EH (cell line): ENCODE results near the gene ELL3.
"Not testable (repeated sequence)": the region's sequence is repeated elsewhere in the genome, so short reads cannot be mapped to it uniquely, and the experiment has no call there.

ENCODE experiments used
- DNase-seq: peaks from one replicate; pipeline ENCODE4 v3.0.0-alpha.2; 2015; ENCODE audit warnings: low read depth

Gene ELL3

GRCh38 chr15:43776718-43777266 is at the start of gene ELL3:
TSS of gene ELL3 (minus strand) at chr15:43776966. CDS start at chr15:43776901, 65 bp downstream.
- peak; percentile 80 for DNase-seq

GRCh38 chr15:43826029-43826507 is 49.3 kb upstream of the ELL3 start:
- DNase-seq, result no peak

GRCh38 chr15:43825305-43825704 is 48.5 kb upstream of the ELL3 start:
- DNase-seq, result not testable (repeated sequence)

DNA sequence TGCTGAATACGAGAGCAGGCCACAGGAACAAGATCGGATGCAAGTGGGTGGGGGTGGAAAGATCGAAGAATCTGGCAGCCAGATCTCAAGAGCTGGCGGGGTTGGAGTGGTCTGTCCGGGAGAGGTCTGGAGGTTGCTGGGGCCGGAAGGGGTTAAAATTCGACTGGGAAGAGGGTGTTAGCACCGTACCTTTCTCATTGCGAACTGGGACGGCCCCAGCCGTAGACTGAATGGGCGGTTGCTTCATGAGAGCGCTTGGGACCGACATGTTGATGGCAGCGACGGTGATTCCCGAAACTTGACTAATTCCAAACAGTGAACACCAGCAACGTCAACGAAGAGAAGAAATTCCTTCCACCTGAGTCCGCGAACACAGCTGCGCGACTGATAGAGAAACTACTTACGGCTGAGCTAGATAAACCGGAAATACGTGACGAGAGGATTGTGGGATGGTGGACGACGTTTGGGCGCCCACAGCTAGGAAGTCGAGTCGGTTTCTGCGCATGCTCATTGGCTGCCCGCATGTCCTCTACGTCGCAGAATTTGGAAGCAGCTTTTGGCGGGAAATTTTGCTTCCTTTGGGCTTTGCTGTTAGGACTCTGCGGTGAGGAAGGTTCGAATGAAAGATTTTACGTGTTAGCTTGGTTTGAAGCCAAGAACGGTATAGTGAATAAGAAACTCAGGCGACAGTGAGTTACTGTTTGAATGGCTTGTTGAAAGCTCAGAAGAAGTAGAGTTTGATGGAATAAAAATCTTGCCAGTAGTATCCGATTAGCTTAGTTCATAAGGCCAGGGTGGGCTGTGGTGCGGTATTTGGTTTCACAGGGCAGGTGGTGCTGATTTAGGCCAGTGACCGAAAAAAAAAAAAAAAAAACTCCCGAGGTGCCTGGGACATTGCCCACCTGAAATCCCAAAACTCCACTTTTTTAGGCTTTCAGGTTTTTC is 47.8 kb upstream of the ELL3 start, which contains the start of gene MFAP1:
Gene MFAP1 (minus strand): TSS at position 389 of the 945 bp plus-strand sequence. CDS start 121 bp downstream, at position 268.
- peak; percentile 98 for DNase-seq

DNA sequence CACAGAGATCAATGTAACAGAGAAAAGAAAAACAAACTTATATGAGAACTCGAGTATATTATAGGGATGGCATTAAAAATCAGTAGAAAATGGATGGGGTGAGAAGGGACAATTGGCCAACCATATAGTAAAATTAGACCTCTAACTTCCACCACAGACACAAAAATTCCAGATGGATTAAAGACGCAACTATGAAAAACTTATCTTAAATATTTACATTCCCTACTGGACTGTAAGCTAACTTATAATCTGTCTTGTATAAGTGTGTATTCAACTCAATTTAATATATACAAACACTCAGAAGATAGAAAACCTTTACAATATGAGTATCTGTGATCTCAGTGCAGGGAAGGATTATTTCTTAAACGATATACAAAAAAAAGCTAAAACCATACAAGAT is 44.7 kb upstream of the ELL3 start:
- DNase-seq, result no peak

GRCh38 chr15:43815064-43815463 is 38.3 kb upstream of the ELL3 start:
- DNase-seq, result not testable (repeated sequence)

DNA sequence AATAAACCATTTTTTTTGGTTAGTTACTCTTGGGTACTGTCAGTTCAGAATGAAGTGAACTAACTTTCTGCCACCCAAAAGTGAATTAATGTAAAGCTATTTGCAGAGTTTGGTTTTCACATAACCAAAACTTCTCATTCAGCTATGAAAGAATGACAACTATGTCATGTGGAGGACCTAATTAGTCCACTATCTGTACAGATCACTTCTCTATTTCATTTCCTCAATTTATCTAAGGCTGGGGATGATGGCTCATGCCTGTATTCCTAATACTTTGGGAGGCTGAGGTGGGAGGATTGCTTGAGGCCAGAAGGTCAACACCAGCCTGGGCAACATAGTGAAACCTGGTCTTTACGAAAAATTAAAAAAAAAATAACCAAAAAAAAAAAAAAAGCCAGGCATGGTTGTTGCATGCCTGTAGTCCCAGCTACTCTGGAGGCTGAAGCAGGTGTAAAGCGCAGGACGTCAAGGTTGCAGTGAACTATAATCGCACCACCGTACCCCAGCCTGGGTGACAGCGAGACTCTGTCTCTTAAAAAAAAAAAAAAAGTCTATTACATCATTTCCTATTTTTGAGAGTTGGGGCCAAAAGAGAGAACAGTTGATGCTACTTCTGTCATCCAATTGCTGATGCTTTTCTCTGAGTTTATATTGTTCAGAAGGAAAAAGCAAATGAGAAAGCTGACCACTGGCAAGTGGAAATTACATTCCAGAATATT is 32.4 kb upstream of the ELL3 start:
- no peak for DNase-seq

DNA sequence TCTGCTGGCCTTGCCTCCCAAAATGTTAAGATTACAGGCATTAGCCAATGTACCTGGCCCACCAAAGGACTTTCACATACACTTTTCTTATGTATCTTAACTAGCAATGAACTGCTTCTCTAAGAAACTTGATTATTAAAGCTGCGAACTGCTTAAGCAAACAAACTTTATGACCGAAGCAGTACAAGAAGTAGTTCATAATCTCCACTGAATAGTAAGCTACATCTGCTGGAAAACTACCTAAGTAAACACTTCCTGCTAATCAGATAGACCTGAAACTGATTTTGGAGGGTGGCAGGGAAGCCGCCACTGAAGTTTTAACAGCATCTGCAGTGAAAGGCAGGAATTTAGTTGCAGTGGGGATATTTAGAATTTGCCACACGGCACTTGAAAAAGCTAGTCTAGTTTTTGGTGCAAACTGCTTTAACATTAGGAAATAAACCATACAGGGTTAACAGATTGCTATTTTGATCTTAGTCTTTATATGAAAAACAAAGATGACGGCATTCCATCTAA is 31.7 kb upstream of the ELL3 start:
- no peak for DNase-seq

DNA sequence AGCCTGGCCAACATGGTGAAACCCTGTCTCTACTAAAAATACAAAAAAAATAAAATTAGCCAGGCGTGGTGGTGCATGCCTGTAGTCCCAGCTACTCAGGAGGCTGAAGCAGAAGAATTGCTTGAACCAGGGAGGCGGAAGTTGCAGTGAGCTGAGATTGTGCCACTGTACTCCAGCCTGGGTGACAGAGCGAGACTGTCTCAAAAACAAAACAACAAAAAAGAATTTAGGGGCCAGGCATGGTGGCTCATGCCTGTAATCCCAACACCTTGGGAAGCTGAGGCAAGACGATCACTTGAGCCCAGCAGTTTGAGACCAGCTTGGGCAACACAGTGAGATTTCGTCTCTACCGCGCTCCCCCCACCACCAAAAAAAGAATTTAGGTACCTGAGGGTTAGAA is 25.9 kb upstream of the ELL3 start:
- not testable (repeated sequence) for DNase-seq

DNA sequence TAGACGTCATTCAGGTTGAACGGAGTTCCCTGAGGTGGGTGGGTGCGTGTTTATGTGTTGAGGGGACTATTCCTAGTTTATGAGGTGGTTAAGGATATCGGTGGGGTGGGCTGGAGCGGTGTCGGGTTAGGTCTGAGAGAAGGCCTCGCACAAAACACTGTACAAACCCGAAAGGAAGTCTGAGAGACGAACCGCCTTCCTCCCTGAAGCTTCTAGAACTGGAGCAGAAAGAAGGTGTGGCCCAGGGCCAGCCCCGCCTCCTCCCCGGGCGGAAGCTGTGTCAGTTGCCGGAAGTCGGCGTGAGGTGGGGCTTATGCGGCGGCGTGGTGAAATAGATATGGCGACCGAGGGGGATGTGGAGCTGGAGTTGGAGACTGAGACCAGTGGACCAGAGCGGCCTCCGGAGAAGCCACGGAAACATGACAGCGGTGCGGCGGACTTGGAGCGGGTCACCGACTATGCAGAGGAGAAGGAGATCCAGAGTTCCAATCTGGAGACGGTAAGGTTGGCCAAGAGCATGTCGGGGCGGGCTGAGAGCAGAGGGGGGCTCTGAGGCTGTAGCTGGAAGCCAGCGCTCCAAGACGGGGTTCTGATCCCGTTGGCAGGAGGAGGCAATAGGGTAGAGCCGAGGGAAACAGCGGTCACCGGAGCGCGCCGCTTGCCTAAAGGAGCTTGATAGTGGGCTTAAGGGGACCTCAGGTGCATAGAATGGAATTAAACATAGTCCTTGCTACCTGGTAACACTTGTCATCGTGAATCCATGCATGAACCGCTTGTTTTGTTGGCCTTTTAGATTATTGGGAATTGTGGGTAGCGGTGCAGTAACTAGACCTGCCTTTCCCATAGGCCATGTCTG is 23.7 kb upstream of the ELL3 start, which contains the start of gene HYPK:
Gene HYPK (plus strand): TSS at position 314 of the 856 bp plus-strand sequence. CDS start 24 bp downstream, at position 338.
- peak; percentile 91 for DNase-seq

GRCh38 chr15:43799945-43800285 is 23.1 kb upstream of the ELL3 start, which contains the start of gene SERINC4:
TSS of gene SERINC4 (minus strand) at chr15:43800220. CDS start at chr15:43799986, 234 bp downstream.
- DNase-seq, result no peak

DNA sequence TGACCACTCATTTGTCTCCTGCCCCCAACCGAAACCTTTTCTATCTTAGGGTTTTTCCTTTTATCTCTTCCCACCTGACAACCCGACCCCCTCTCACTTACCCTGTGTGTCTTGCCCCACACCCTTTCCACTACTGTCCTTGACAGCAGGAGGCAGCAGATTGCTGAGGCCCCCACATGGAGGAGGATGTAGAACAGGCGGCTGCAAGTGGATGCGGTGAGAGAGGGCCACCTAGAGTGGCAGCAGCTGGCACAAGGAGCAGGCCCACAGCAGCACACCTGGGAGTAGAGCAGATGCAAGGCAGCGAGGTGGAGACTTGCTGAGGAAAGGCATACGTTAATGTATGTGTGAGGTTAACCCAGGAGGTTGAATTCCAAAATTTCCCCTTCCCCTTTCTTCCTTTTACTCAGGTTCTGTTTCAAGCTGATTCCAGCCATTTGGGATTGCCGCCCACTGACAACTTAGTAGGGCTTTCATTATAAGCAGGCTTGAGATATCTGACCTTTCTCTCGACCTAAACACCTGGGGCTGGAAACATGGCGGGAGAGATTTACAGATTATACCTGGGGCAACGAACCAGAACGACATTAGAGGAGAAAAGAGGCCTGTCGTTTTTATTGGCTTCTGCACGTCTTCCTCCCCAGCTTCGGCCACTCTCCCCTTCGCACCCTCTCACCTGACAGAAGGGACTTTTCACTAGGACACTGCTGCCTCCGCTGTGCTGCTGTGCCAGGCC is 22.6 kb upstream of the ELL3 start:
- DNase-seq, result peak; percentile 7

DNA sequence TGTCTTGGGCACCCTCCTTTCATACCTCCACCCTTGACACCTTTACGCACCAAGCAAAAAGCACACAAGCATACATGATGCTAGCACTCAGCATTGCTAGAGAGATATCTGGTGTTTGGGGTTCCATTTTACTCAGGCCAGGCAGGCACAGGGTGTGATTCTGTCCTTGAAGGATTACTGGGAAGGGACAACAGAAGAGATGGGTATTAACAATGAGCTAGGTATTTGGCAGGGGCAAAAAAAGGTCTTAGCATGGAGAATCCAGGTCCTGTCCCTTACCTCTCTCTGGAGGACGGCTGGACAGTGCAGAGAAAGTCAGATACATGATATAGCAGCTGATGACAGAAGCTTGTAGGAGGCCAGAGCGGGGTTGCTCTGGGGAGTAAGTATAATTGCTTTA is 19.8 kb upstream of the ELL3 start:
- no peak for DNase-seq

GRCh38 chr15:43795997-43796396 is 19.2 kb upstream of the ELL3 start:
- no peak for DNase-seq

DNA sequence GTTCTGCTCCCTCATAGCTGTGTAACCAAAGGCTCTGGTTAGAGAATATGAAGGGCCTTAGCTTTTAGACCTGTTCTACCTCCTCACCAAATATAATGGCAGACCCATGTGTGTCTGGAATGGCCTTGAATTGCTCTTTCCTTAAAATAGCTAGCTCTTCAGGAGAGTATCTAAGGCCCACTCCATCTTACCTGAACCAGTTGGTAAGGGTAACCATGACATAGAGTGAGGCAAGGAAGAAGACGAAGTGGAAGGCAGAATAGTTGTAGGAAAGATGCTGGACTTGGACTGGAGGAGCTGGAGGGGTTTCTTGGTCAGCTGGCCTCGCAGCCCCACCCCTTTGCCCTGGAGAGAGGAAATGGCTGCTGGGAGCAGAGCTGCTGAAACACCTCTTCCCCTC is 18.4 kb upstream of the ELL3 start:
- DNase-seq, result no peak

DNA sequence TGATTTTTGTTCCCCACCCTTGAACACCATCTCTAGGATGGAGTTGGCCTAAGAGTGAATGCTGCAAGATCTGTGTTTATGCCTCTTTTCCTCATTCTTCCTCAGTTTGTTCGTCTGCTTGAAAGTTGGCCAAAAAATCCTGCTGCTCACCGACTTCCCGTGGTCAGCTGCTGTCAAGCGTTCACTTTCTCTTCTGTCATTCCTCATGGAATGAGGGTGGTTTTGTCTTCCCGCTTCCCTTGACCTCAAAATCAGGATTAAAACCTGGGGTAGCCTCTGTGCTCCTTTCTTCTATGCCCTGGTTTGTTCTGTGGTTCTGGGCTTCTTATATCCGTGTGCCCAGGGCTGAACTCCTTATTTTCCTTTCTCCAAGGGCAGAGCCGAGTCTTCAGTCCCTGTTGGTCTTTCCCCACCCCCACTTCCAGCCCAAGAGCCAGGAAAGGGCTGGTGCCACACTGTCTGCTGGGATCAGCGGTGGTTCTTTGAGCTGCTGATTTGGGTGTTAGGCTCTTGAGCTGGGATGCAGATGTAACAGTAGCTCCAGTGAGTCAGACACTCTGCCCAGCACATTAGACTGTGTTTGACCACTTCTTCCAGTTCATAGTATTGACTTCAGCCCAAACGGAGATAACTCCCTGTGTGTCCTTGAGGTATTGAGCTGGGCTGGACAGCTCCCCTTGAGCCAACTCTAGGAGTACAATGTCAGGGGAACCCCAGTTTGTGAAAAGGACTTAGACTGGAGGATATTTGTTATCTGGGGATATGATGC is 17.7 kb upstream of the ELL3 start:
- peak; percentile 70 for DNase-seq

DNA sequence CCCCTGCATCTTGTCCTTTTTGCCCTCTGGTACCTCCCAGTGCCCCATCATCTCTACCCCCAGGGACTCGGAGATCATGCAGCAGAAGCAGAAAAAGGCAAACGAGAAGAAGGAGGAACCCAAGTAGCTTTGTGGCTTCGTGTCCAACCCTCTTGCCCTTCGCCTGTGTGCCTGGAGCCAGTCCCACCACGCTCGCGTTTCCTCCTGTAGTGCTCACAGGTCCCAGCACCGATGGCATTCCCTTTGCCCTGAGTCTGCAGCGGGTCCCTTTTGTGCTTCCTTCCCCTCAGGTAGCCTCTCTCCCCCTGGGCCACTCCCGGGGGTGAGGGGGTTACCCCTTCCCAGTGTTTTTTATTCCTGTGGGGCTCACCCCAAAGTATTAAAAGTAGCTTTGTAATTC is 16.9 kb upstream of the ELL3 start:
- no peak for DNase-seq

DNA sequence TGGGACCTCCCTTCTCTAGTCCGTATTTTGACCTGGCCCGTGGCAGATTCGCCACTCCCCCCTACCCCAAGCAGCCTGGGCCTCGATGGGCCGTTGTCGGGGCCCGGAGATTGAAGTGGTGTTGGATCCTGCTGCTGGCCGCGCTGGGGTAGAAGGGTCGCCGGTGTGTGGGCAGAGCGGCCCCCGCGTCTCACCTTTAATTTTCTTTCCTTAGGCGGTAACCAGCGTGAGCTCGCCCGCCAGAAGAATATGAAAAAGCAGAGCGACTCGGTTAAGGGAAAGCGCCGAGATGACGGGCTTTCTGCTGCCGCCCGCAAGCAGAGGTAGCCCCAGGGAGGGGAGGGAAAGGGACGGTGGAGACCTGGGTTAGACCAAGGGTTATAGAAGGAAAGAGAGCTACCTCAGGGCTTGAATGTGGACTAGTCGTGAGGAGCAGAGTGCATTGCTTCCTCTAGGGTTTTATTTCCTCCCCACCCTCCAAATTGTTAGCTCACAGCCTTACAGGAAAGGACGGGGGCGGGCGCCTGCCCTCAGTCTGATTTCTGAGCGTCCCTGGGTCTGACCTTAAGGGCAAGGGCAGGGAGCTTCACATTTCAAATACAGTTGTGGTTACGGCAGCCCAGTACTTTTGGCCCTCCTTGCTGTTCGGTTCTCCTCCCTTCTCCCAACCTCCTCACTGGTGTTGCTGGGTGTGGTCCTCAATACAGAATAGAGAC is 16.2 kb upstream of the ELL3 start:
- peak; percentile 67 for DNase-seq
